Medulla oblongata (tissue), 1 donor: ENCODE measurements around the gene NKD2.
"Not testable (repeated sequence)": the region's sequence is repeated elsewhere in the genome, so short reads cannot be mapped to it uniquely, and the experiment has no call there.

Source experiments
- DNase-seq: peaks from one replicate; pipeline ENCODE4 v3.0.0-alpha.2; 2015; ENCODE audit errors: extremely low spot score

Gene NKD2, protein sequence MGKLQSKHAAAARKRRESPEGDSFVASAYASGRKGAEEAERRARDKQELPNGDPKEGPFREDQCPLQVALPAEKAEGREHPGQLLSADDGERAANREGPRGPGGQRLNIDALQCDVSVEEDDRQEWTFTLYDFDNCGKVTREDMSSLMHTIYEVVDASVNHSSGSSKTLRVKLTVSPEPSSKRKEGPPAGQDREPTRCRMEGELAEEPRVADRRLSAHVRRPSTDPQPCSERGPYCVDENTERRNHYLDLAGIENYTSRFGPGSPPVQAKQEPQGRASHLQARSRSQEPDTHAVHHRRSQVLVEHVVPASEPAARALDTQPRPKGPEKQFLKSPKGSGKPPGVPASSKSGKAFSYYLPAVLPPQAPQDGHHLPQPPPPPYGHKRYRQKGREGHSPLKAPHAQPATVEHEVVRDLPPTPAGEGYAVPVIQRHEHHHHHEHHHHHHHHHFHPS

DNA sequence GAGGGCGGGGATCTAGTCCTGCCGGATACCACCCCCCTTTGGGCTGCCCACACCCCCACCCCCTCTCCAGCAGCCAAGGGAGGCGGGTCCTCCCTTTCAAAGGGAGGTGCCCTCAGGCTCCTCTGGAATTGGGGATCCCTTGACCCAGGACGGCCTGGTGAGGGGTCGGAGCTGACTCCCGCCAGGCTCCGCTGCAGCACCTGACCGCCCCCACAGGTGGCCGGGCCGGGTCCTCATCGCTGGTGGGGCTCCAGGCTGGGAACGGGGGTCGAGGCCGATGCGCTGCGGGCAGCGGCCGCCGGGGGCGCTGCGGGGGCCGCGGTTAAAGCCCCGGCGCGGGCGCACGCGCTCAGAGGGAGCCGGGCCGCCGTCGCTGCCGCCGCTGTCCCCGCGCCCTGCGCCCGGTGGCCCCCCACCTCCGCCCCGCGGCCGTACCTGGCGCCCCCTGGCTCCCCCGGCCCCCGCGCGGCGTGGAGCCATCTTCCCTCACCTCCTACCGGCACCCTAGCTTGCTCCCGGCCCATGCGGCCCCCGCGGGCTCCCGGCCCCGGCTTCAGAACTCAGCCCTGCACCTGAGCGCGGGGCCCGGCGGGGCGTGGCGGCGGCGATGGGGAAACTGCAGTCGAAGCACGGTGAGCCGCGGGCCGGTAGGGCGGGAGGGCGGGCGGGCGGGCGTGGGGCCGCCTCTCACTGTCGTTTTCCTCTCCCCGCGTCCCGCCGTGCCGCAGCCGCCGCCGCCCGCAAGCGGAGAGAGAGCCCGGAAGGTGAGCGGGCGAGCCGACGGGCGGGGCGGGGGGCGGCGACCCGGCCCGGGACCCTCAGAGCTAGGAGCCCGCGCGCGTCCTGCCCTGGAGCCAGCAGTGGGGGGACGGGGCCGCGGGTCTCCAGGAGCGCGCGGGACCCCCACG is at the start of gene NKD2:
TSS of gene NKD2 (plus strand) at position 352 of the 908 bp plus-strand sequence. CDS start at position 608, 256 bp downstream.
- DNase-seq, result no peak

DNA sequence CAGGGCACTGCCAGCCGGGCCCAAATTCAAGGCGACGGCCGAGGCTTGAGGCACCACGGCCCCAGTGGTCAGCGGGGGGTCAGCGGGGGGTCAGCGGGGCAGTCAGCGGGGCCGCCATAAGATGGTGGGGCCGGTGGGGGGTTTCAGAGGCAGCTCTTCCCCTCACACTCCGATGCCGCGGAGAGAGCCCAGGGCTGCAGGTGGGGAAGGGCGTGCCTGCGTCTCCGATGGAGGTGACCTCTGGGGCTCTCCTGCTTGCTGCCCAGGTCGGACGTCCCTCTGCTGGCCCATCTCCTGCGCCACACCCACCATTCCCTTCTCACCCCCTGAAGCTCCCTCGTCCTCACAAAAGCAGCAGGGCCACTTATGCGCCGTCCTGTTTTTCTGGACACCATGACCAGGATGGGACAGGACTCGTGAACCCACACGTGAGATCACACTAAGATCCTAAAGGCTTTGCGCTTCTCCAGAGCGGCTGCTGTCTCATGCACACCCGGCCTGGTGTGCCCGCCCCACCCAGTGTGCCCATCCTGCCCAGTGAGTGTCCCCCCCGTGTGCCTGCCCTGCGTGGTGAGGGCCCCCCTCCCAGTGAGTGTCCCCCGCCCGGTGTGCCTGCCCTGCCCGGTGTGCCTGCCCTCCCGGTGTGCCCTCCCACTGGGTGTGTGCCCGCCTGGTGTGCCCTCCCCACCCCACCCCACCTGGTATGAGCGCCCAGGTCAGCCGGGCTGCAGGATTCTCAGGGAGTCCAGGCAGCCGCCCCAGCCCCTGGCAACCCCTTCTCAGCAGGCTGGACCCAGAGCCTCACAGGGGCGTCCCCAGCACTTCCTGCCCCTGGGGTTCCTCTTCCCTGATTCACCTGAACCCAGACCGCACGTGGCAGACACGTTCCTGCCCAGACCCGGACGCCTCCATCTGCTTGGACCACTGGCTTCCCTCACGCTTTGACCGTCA is 48.7 kb upstream of the NKD2 start:
- no peak for DNase-seq

DNA sequence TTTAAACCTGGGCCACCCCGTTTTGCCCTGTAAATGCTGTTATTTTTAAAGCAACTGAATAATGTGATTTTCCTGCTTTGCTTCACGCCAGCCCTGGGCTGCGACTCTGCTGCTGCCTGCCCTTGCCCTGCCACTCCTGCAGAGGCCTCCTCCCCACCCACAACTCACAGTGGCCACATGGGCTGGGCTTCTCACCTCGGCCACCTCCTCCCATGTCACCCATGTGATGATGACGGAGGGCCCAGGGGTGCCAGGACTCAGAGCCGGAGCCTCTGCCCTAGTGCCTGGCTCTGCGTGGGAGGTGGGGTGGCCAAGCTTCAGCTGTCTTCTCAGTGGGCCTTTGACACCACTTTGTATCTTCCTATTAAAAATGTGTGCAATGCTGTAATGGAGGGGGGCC is 48.1 kb upstream of the NKD2 start:
- no peak for DNase-seq

DNA sequence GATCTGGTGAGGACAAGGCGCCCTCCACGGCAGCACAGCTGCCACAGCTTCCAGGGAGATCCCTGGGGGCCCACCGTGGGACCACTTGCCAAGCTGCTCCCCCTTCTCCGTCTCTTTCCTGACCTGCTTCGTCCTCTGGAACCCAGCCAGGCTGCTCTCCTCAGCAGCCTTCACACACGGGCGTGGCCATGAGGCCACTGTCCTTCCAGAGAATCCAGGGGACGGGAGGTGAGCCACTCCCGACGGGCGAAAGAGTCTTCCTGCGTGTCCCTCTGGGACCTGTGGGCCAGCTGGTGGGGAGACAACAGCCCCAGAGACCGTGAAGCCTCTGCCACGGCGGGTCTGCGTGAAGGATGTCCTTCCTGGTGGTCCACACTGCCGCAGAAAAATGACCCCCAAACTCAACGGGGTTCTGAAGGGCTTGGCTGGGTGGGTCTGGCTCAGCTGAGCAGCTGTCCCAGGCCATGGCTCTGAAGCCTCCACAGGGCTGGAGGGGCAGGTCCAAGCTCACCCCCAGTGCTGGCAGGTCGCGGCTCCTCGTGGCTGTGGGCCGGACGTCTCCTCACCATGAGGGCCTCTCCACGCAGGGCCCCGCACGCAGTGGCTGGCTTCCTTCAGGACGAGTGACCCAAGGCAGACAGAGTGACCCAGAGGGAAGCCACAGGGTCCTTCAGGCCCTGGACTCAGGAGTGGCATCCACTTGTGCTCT is 47.4 kb upstream of the NKD2 start:
- no peak for DNase-seq

DNA sequence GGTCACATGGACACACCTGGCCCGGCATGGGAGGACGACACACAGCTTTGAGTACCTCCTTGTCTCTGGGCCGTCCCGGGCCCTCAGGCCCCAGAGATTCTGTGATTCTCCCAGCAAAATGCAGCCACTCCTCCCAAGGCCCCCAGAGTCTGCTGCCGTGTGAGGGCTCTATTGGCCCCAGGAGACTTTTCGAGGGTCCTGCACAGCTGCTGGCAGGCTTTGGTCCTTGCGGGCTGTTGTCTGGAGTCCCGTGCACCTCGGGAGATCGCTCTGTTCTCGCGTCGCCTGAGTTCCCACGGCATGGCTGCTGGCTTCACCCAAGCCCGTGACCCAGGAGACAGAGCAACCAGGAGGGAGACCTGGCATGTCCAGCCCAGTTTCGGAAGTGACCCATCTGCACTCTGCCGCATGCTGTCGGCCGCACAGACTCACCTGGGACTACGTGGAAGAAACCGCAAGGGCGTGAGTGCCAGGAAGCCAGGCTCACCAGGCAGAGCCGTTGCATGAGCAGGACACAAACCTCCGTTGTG is 46.8 kb upstream of the NKD2 start:
- no peak for DNase-seq

DNA sequence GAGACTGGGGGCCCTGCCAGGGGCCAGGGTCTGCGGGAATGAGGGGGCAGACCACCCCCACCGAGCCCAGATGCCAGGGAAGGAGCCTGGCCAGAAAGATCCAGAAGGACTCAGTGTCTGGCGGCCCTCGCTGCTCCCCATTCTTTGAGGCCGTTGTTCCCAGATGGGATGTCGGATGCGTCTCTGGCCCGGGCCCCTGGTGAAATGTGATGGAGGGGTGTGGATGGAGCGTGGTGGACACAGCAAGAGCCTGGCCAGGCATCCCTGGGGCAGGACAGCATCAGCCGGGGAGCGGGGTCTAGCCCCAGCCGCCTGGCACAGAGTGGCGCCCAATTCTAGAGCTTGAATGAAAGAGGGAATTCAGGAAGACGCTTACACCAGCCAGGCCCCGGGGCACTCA is 46.2 kb upstream of the NKD2 start:
- DNase-seq, result no peak

DNA sequence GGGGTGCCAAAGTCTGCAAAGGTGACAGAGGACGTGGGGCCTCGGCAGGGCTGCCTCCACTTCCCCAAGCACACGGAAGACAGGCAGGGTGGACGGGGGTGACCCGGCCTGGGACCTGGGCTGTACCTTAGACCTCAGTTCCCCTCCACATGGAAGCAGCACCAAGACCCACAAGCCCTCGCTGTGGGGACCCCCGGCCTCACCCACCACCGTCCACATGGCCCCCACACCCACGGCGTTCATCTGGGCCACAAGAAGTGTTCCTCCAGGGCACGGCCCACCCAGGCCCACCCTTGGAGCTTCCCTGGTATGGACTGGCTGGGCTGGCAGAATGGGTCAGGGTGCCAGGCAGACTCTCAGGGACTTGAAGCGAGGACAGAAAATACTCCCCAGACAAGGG is 45.8 kb upstream of the NKD2 start:
- no peak for DNase-seq

DNA sequence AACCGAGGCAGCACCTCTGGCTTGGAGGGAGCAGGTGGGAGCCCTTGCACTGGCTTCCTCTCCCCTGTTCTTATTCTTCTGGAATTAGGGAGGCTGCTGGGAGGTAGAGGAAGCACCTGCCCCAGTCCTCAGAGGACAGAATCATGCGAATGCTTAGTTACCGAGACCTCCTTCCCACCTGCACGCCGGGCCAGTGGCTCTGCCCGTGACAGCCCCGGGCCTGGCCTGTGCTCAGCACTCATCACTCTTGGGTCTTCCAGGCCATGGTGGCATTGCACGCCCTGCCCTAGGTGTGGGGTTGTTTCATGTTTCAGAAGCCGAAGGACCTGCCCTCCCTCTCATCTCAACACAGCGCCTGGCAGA is 45.3 kb upstream of the NKD2 start:
- DNase-seq, result no peak

DNA sequence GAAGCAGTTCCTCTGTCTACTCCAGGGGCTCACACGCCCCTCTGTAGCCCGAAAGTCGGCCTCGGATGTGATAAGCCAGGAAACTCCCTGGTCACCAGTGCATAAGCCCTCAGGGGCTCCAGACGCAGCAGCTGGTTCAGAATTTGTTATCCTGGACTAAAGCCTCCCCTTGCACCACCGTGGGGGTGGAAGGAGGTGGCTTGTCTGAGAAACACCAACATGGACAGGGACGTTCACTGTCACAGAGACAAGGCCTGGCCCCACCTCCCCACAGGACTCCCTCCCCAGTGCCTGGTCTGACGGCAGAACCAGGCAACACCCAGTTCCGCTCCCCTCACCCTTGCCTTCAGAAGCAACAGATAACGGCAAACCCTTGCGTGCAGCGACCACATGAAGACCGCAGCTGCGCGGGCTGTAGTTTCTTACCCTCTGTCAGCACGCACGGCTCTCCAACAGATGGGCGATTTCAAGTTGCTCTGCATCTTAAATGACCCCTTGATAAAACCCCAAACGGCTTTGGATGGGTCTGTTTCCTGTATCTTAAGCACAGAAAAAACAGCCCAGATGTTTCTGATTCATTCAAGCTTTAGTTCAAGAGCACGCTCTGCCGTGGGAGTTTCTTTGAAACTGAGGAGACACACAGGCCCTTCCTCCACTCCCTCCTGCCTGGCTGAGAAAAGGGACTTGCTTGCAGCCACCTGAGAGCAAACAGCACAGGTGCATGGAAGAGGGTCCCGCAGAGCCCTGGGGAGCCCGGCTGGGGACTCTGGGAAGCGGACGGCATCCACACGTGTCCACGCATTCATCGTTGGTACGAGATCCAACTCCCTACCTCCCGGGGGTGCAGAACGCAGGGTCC is 44.7 kb upstream of the NKD2 start:
- DNase-seq, result no peak

DNA sequence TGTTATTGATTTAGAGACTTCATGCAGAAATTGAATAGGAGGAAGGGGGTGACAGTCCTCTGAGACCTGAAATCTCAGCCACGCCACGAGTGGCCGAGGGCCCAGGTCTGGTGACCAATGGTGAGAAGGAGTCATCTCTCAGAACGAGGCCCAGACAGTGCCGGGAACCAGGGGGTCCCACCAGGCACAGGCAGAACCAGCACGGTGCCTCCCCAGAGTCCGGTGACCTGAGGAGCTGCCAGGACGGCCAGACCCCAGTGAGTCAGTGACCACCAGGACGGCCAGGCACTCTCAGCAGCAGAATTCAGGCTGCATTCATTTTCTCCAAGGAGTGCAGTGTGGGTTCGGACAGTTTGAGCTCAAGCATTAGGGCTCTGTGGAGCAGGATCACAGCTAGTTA is 43.8 kb upstream of the NKD2 start:
- DNase-seq, result no peak

DNA sequence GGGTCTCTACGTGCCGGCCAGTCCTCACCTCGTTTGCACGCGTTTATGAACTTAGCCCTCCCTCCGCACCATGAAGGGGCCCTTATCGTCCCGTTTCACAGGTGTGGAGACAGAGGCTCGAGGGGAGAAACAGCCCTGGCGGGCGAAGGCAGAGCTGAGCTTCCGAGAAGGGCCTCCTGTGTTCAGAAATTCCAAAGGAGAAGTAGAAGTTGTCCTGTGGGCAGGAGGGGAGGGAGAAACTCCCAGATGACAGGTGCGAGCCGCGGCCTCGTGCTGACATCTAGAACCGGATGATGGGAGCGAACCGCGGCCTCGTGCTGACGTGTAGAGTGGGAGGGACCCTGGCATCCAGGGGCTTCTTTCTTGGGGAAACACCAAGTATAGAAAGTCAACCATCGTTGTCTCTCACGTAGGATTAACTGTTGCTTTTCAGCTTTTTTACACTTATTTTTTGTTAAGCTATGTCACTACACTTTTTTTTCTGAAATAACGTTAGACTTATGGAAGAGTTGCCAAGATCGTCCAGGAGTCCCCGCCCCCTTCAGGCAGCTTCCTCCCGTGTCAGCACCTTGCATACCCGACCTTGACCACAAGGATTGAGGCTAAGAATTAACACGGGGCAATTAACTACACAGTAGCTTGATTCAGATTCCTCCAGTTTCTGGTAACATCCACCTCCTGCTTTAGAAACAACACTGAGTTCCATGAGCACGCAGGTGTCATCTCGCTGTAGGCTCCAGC is 42.8 kb upstream of the NKD2 start:
- DNase-seq, result no peak

DNA sequence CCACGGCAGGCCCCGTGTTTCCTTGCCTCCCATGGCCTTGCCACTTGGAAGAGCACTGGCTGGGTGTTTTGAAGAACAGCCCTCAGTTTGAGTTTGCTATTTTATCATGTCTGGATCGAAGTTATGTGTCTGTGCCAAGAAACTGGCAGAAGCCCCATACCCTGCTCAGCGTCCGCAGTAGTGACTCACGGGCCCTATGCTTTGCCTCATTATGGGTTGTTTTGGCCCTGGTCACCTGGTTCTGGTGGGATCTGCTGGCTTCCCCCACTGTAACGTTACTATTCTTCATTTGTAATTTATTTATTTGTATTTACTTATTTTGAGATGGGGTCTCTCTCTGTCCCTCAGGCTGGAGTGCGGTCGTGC is 42.3 kb upstream of the NKD2 start:
- DNase-seq, result no peak

DNA sequence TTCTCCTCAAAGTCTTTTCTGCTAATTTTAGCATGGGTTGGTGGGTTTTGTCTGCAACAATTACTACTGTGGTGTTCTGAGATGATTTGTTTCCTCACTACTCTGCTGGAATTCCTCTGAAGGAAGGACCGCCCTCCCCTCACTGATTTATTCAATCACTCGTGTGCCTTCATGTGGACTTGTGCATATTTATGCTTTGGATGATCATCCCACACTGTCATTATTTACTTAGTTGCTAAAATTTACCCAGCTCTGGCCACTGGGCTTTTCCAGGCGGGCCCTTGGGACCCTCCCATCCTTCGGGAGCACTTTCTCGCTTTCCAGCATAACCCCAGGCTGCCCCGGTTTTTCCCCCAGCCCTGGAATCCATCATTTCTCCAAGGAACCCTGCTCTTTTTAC is 41.7 kb upstream of the NKD2 start:
- DNase-seq, result no peak

DNA sequence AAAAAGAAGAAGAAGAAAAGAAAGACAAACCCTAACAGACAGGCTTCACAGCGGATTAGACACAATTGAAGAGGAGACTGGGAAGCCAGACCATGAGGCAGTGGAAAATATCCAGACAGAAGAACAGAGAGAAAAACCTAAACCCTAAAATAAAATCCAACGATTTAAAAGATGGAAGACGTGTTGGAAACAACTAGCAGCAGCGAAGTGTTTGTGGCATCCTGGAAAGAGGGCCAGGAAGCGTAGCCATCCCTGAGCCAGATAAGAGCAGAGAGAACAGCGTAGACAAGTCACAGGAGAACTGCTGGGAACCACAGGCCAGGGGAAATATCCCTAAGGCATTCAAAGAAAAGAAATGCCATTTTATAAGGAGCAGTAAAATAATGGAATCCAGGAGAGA is 39.7 kb upstream of the NKD2 start:
- DNase-seq, result no peak

DNA sequence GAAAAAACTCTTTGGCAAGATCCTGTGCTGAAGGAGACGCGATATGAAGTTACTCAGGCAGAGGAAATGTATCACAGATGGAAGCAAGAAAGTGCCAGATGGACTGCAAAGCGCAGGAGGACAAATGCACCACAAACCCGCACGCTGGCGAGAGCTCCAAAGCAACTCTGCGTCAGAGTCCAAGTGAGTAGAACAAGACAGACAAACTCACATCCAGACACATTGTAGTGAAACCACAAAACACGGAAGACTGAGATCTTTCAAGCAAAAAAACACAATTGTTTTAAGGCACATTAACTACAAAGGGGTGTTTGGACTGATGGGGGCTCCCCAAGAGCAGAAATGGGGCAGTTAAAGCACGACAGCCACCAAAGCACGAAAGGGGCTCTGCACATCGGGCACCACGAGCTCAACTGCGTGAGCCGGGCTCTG is 39.2 kb upstream of the NKD2 start:
- no peak for DNase-seq

DNA sequence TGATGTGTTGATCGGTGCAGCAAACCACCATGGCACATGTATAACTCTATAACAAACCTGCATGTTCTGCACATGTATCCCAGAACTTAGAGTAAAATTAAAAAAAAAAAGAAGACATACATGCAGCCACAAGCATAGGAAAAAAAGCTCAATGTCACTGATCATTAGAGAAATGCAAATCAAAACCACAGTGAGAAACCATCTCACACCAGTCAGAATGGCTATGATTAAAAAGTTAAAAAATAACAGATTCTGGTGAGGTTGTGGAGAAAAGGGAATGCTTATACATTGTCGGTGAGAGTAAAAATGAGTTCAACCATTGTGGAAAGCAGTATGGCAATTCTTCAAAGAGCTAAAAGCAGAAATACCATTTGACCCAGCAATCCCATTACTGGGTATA is 36.0 kb upstream of the NKD2 start:
- not testable (repeated sequence) for DNase-seq

DNA sequence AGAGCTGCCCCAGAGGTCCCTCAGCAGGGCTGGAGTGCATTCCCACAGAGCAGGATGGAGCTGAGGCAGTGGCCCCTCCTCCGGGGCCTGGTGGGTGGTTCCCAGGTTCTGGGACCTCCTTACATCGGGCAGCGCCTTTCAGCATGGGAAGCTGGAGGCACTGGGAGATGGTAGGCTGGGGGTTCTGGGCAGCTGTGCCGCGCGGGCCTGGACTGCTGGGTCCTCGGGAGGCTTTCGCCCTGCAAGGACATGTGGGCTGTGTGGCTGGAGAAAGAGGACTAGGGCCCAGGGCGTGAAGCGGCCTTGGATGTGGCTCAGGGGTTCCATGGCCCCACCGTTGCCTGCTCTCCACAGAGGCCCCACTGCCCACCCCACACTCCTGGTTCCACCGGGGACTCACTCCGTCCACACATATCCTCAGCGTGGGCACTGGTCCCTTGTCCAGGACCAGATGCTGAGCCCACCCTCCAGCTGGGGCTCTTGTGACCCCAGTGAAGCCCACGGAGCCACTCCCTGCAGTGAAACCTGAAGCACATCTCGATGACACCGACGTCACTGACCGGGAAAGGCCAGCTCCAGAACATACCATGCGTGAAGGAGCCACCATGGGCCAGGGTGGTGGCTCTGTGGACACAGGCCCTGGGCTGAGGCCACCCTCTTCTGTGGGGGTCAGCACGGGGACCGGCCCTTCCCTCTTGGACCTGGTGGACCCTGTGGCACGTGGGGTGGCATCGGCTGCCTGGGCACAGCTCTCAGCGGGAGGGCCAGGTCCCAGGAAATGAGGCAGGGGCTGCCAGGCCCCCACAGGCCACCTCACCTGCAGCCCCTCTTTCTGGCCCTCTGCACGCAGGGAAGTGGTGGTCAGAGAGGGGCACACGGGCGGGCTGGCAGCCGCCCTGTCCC is 31.5 kb upstream of the NKD2 start:
- DNase-seq, result no peak

DNA sequence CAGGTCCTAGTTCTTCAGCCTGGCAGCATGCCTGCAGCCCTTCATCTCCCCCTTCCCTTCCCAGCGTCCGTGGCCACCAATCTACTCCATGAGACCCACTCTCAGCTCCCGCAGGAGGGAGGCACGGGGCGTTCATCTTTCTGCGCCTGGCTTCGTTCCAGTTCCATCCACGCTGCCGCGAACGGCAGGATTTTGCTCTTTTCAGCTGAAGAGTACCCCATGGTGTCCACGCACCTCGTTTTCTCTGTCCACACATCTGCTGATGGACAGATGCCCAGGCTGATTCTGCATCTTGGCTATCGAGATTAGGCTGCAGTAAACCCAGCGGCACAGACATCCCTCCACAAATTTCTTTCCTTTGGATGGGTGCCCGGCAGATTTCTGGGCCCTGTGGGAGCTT is 30.5 kb upstream of the NKD2 start:
- no peak for DNase-seq
